IMR-90 (cell line): ENCODE data around the gene COL4A2. TPM values are rescaled to one million over a fixed set of nuclear protein-coding genes. Genes with fewer than 3 reads are reported as not detected.

Source experiments
- ATAC-seq: fragments of 200-7000 bp; cut with Tn5 transposase; 2 replicates; pipeline ENCODE4 v1.9.1; 2020; ENCODE audit warnings: low read depth, mild to moderate bottlenecking, moderate library complexity
- BruUV-seq: library from RNA; stranded (reverse); fragments of 400-500 nt; replicated peaks from 2 replicates; lab custom pipeline; 2021; lab: Mats Ljungman, UMichigan
- CTCF ChIA-PET: fragments of 300-600 bp; formaldehyde crosslinking; extraction: SDS; loops from one replicate; lab custom pipeline; 2021; ENCODE audit warnings: antibody characterized with exemption; lab: Yijun Ruan, JAX
- POLR2A ChIA-PET: fragments of 300-600 bp; sonication (Branson Sonifier 250); formaldehyde crosslinking; loops from one replicate; lab custom pipeline; 2022; ENCODE audit warnings: antibody characterized with exemption; ENCODE audit not compliant: unreplicated experiment; lab: Charles Lee
- DNase-seq: peaks from one replicate; pipeline ENCODE4 v3.0.0; 2013
- H2AFZ ChIP-seq: replicated peaks from 2 replicates; pipeline ENCODE3; 2013; ENCODE audit warnings: low read length, mild to moderate bottlenecking; ENCODE audit not compliant: poor library complexity
- H2AK5ac ChIP-seq: 2 replicates; pipeline ENCODE4 v1.6.1; 2013; ENCODE audit warnings: low read depth, low read length, inconsistent platforms
- H2AK9ac ChIP-seq: replicated peaks from 2 replicates; pipeline ENCODE3; 2013; ENCODE audit warnings: mild to moderate bottlenecking, low read depth, low read length, moderate library complexity; ENCODE audit not compliant: poor library complexity
- H2BK120ac ChIP-seq: 2 replicates; pipeline ENCODE4 v1.6.1; 2013; ENCODE audit warnings: low read depth, low read length, inconsistent platforms
- H2BK15ac ChIP-seq: 3 replicates; pipeline ENCODE4 v1.6.1; 2013; ENCODE audit warnings: low read depth, low read length, inconsistent platforms
- H2BK20ac ChIP-seq: 2 replicates; pipeline ENCODE4 v1.6.1; 2013; ENCODE audit warnings: low read depth, mild to moderate bottlenecking, inconsistent platforms, low read length, moderate library complexity
- H2BK5ac ChIP-seq: 2 replicates; pipeline ENCODE4 v1.6.1; 2013; ENCODE audit warnings: mild to moderate bottlenecking, low read depth, low read length, inconsistent platforms; ENCODE audit not compliant: poor library complexity, severe bottlenecking
- H3K14ac ChIP-seq: replicated peaks from 2 replicates; pipeline ENCODE4 v1.6.1; 2013; ENCODE audit warnings: low read depth, low read length, inconsistent platforms
- H3K18ac ChIP-seq: 2 replicates; pipeline ENCODE4 v1.6.1; 2013; ENCODE audit warnings: low read depth, low read length, control low read depth
- H3K23ac ChIP-seq: 2 replicates; pipeline ENCODE4 v1.6.1; 2013; ENCODE audit warnings: low read depth, low read length, inconsistent platforms
- H3K27ac ChIP-seq: 2 replicates; pipeline ENCODE4 v1.5.1; 2013; ENCODE audit warnings: mild to moderate bottlenecking, control low read depth, low read length; ENCODE audit not compliant: insufficient read depth
- H3K27me3 ChIP-seq: 2 replicates; pipeline ENCODE4 v1.6.1; 2013; ENCODE audit warnings: low read length; ENCODE audit not compliant: control insufficient read depth, insufficient read depth
- H3K36me3 ChIP-seq: 2 replicates; pipeline ENCODE4 v1.6.1; 2013; ENCODE audit warnings: low read length, mixed read lengths; ENCODE audit not compliant: control insufficient read depth, insufficient read depth
- H3K4ac ChIP-seq: 2 replicates; pipeline ENCODE4 v1.6.1; 2013; ENCODE audit warnings: low read depth, low read length, inconsistent platforms
- H3K4me1 ChIP-seq: 2 replicates; pipeline ENCODE4 v1.6.1; 2013; ENCODE audit warnings: low read length, mixed read lengths; ENCODE audit not compliant: control insufficient read depth, insufficient read depth
- H3K4me2 ChIP-seq: 2 replicates; pipeline ENCODE4 v1.6.1; 2013; ENCODE audit warnings: low read depth, mild to moderate bottlenecking, control low read depth, low read length, moderate library complexity
- H3K4me3 ChIP-seq: 2 replicates; pipeline ENCODE4 v1.5.1; 2013; ENCODE audit warnings: low read depth, mild to moderate bottlenecking, control low read depth, low read length, moderate library complexity; ENCODE audit not compliant: insufficient read depth
- H3K56ac ChIP-seq: 2 replicates; pipeline ENCODE4 v1.6.1; 2013; ENCODE audit warnings: low read length, inconsistent platforms; ENCODE audit not compliant: insufficient read depth; ENCODE audit errors: extremely low read depth
- H3K79me1 ChIP-seq, 2 experiments: 2 replicates each; pipeline ENCODE4 v1.6.1; 2013; ENCODE audit warnings: low read length in 2 of 2, inconsistent platforms in 1 of 2, low read depth in 1 of 2
- H3K9ac ChIP-seq: 2 replicates; pipeline ENCODE4 v1.6.1; 2013; ENCODE audit warnings: low read depth, low read length, control low read depth
- H3K9me1 ChIP-seq: 2 replicates; pipeline ENCODE4 v1.6.1; 2013; ENCODE audit warnings: low read length, inconsistent platforms; ENCODE audit not compliant: insufficient read depth
- H3K9me3 ChIP-seq: 2 replicates; pipeline ENCODE4 v1.6.1; 2013; ENCODE audit warnings: low read length; ENCODE audit not compliant: control insufficient read depth, insufficient read depth
- H4K20me1 ChIP-seq: 2 replicates; pipeline ENCODE4 v1.6.1; 2013; ENCODE audit warnings: low read length, inconsistent platforms; ENCODE audit not compliant: insufficient read depth
- H4K5ac ChIP-seq: 2 replicates; pipeline ENCODE4 v1.6.1; 2013; ENCODE audit warnings: mild to moderate bottlenecking, low read depth, low read length, control low read depth
- H4K8ac ChIP-seq, 2 experiments: 2 replicates each; pipeline ENCODE4 v1.6.1; 2013; ENCODE audit warnings: low read depth in 2 of 2, low read length in 2 of 2, control low read depth in 1 of 2, inconsistent platforms in 1 of 2
- H4K91ac ChIP-seq: 2 replicates; pipeline ENCODE4 v1.6.1; 2013; ENCODE audit warnings: low read depth, low read length, inconsistent platforms; ENCODE audit not compliant: insufficient read depth
- BHLHE40 ChIP-seq: fragments of 150-350 bp; IDR thresholded peaks from 2 replicates; pipeline ENCODE4 v1.6.1; 2016; ENCODE audit warnings: mild to moderate bottlenecking, low read depth, low read length
- CEBPB ChIP-seq: IDR thresholded peaks from 2 replicates; pipeline ENCODE4 v1.6.1; 2012; ENCODE audit warnings: low read depth, low read length, improper control_type of control experiment
- CHD1 ChIP-seq: IDR thresholded peaks from 2 replicates; pipeline ENCODE4 v1.6.1; 2012; ENCODE audit warnings: low read depth, low read length, improper control_type of control experiment
- CTCF ChIP-seq: conservative IDR thresholded peaks from 2 replicates; pipeline ENCODE4 v1.5.1; 2012; ENCODE audit warnings: mild to moderate bottlenecking, low read depth, low read length, improper control_type of control experiment
- ELK1 ChIP-seq: fragments of 150-350 bp; IDR thresholded peaks from 2 replicates; pipeline ENCODE4 v1.6.1; 2016; ENCODE audit warnings: low read depth, mild to moderate bottlenecking, low read length, moderate library complexity, borderline replicate concordance
- FOS ChIP-seq: fragments of 150-350 bp; IDR thresholded peaks from 2 replicates; pipeline ENCODE4 v1.6.1; 2016; ENCODE audit warnings: low read depth, low read length
- MAFK ChIP-seq: IDR thresholded peaks from 2 replicates; pipeline ENCODE4 v1.6.1; 2012; ENCODE audit warnings: low read depth, low read length, improper control_type of control experiment
- MAZ ChIP-seq: IDR thresholded peaks from 2 replicates; pipeline ENCODE4 v1.6.1; 2012; ENCODE audit warnings: low read depth, mild to moderate bottlenecking, low read length, improper control_type of control experiment, moderate library complexity, borderline replicate concordance
- MXI1 ChIP-seq: IDR thresholded peaks from 2 replicates; pipeline ENCODE4 v1.6.1; 2012; ENCODE audit warnings: low read depth, mild to moderate bottlenecking, low read length, moderate library complexity, borderline replicate concordance
- NFE2L2 ChIP-seq: fragments of 150-350 bp; IDR thresholded peaks from 2 replicates; pipeline ENCODE4 v1.6.1; 2016; ENCODE audit warnings: low read depth, mild to moderate bottlenecking, low read length
- POLR2A ChIP-seq: IDR thresholded peaks from 2 replicates; pipeline ENCODE4 v1.6.1; 2012; ENCODE audit warnings: mild to moderate bottlenecking, low read depth, low read length
- RAD21 ChIP-seq: IDR thresholded peaks from 2 replicates; pipeline ENCODE4 v1.6.1; 2012; ENCODE audit warnings: low read length, improper control_type of control experiment
- RCOR1 ChIP-seq: IDR thresholded peaks from 2 replicates; pipeline ENCODE4 v1.6.1; 2012; ENCODE audit warnings: mild to moderate bottlenecking, low read length, improper control_type of control experiment; ENCODE audit not compliant: insufficient replicate concordance
- RFX5 ChIP-seq: IDR thresholded peaks from 2 replicates; pipeline ENCODE4 v1.8.0; 2012; ENCODE audit warnings: low read depth, mild to moderate bottlenecking, low read length, moderate library complexity
- SMC3 ChIP-seq: fragments of 150-350 bp; IDR thresholded peaks from 2 replicates; pipeline ENCODE4 v1.6.1; 2016; ENCODE audit warnings: low read depth, mild to moderate bottlenecking, antibody characterized with exemption, low read length, moderate library complexity
- USF2 ChIP-seq: fragments of 150-350 bp; IDR thresholded peaks from 2 replicates; pipeline ENCODE4 v1.6.1; 2017; ENCODE audit warnings: mild to moderate bottlenecking, antibody characterized with exemption, low read length, low read depth
- WGBS, 2 experiments: methylation state at CpG; one replicate each; pipeline versions ENCODE4 v1.1.5 to v1.1.7; 2013; ENCODE audit warnings: missing lambda C conversion rate in 2 of 2; ENCODE audit not compliant: insufficient read length in 1 of 2; ENCODE audit errors: extremely low coverage in 2 of 2; 5-methylcytosine and 5-hydroxymethylcytosine counted together
- dilution Hi-C: fragments of 300-500 bp; cut with HindIII; formaldehyde crosslinking; loops from one replicate; pipeline ENCODE4 v1.14.3; 2018; ENCODE audit warnings: low sequenced_read_pairs; ENCODE audit not compliant: unreplicated experiment
- in situ Hi-C: fragments of 300-500 bp; cut with MboI; formaldehyde crosslinking; loops from 3 replicates; pipeline ENCODE4 v1.14.3; 2019; ENCODE audit warnings: low sequenced_read_pairs, inconsistent platforms, mixed read lengths
- intact Hi-C: fragments of 100-400 bp; cut with micrococcal nuclease; formaldehyde crosslinking; loops from 2 replicates; pipeline ENCODE4 v1.10.0; 2022
- polyA plus RNA-seq, 3 experiments: library from polyadenylated mRNA; depleted of rRNA; stranded (reverse); fragments of >200 nt; gene quantifications; 2 replicates each; pipeline ENCODE4 v1.2.3, GENCODE V29; 2012; ENCODE audit warnings: low replicate concordance in 1 of 3
- total RNA-seq: library from RNA; depleted of rRNA; stranded (reverse); fragments of >200 nt; gene quantifications from 2 replicates; pipeline ENCODE4 v1.2.3, GENCODE V29; 2012

The COL4A2 gene
- total and polyA plus RNA-seq, 2 of the 4 experiments (the other 2 are of a cell fraction) = 90.7 to 457 TPM

- ChIA-PET POLR2A (no interaction called here), CTCF (no interaction called here)
- H3K4me2 ChIP-seq = no peak overlapping the region
- no peak overlapping the region for H3K23ac ChIP-seq
- H3K9me3 ChIP-seq = no peaks in the 10 kb centered on the region
- H2AFZ ChIP-seq = no peak overlapping the region
- no peak overlapping the region for H2AK5ac ChIP-seq
- DNase-seq (no peak), ATAC-seq (no peak)
- H4K91ac ChIP-seq = no peak overlapping the region
- intact Hi-C loops (no loop called here), dilution Hi-C loops (no loop called here), in situ Hi-C loops (no loop called here)
- no peak overlapping the region for H2BK15ac ChIP-seq
- no peak overlapping the region for H3K27ac ChIP-seq
- H2BK20ac ChIP-seq = no peak overlapping the region
- H3K79me1 ChIP-seq = peaks cover 18 to 85% of the 10 kb centered on the region in 2 experiments
- H4K20me1 ChIP-seq = peaks cover 93% of the 10 kb centered on the region
- H4K8ac ChIP-seq = no peak overlapping the region
- peaks cover 15% of the 10 kb centered on the region for H3K4me1 ChIP-seq
- H3K14ac ChIP-seq = no peak overlapping the region
- BruUV-seq = no TSS peak
- no peak overlapping the region for H3K18ac ChIP-seq
- no peaks in the 10 kb centered on the region for H3K27me3 ChIP-seq
- no peak overlapping the region for H2BK120ac ChIP-seq
- H4K5ac ChIP-seq = no peak overlapping the region
- no peak overlapping the region for H2BK5ac ChIP-seq
- no peak overlapping the region for H2AK9ac ChIP-seq
- no CpG with 5 or more reads among the region's 6 CpGs for WGBS, 2 experiments
- H3K9ac ChIP-seq = no peak overlapping the region
- TF ChIP-seq MXI1 (no peak), SMC3 (no peak), BHLHE40 (no peak), MAFK (no peak), FOS (no peak), ELK1 (no peak), NFE2L2 (no peak), RAD21 (no peak), USF2 (no peak), POLR2A (no peak), CHD1 (no peak), RCOR1 (no peak), CTCF (no peak), MAZ (no peak), CEBPB (no peak), RFX5 (no peak)
- H3K9me1 ChIP-seq = peaks cover 42% of the 10 kb centered on the region
- H3K4me3 ChIP-seq = no peak overlapping the region
- peaks cover 37% of the 10 kb centered on the region for H3K36me3 ChIP-seq
- no peak overlapping the region for H3K56ac ChIP-seq
- no peak overlapping the region for H3K4ac ChIP-seq
These were observed 33.8 kb upstream of the COL4A2 start for GRCh38 chr13:110273254-110273653.
